ENCODE measurements around the gene ASPRV1.

- TF ChIP-seq CTCF (IDR thresholded peaks at IDR 0.05 in 8 of 11, conservative IDR thresholded peaks at IDR 0.05 in 3 of 11) (peak in 5 of 11 experiments; percentile 23 to 72 (median 41)), POLR2A (IDR thresholded peaks at IDR 0.05) (no peak)
These were observed 24.3 kb upstream of the ASPRV1 start for GRCh38 chr2:69985688-69986087.

Measured in spleen (tissue), 7 donors.